GM12873 (cell line): Measurements from ENCODE around the gene TCF21.

ENCODE experiments used
- TF ChIP-seq, protein P1 (sequence below): IDR thresholded peaks from 2 replicates; pipeline ENCODE4 v1.5.1; 2012; ENCODE audit warnings: low read depth, mild to moderate bottlenecking, moderate library complexity, low read length, control low read depth; ENCODE audit not compliant: insufficient read depth; ENCODE audit errors: missing control alignments

TCF21 gene

DNA sequence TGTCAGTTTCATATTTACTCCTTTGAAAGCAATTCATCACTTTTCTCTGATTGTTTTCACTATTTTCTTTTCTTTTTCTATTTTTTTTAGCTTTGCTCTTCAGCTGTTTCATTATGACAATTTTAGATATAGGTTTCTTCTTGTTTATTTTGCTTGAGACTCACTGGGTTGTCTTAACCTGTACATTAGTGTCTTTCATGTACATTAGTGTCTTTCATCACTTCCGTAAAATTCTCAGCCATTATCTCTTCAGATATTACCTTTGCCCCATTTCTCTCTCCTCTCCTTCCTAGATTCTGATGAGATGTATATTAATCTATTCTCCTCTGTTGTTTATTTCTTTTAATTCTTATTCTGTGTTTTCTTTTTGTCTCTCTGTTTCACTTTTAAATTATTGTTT, 49.6 kb downstream of the TCF21 start:
- TF ChIP-seq, protein P1, sequence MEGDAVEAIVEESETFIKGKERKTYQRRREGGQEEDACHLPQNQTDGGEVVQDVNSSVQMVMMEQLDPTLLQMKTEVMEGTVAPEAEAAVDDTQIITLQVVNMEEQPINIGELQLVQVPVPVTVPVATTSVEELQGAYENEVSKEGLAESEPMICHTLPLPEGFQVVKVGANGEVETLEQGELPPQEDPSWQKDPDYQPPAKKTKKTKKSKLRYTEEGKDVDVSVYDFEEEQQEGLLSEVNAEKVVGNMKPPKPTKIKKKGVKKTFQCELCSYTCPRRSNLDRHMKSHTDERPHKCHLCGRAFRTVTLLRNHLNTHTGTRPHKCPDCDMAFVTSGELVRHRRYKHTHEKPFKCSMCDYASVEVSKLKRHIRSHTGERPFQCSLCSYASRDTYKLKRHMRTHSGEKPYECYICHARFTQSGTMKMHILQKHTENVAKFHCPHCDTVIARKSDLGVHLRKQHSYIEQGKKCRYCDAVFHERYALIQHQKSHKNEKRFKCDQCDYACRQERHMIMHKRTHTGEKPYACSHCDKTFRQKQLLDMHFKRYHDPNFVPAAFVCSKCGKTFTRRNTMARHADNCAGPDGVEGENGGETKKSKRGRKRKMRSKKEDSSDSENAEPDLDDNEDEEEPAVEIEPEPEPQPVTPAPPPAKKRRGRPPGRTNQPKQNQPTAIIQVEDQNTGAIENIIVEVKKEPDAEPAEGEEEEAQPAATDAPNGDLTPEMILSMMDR, result no peak

DNA sequence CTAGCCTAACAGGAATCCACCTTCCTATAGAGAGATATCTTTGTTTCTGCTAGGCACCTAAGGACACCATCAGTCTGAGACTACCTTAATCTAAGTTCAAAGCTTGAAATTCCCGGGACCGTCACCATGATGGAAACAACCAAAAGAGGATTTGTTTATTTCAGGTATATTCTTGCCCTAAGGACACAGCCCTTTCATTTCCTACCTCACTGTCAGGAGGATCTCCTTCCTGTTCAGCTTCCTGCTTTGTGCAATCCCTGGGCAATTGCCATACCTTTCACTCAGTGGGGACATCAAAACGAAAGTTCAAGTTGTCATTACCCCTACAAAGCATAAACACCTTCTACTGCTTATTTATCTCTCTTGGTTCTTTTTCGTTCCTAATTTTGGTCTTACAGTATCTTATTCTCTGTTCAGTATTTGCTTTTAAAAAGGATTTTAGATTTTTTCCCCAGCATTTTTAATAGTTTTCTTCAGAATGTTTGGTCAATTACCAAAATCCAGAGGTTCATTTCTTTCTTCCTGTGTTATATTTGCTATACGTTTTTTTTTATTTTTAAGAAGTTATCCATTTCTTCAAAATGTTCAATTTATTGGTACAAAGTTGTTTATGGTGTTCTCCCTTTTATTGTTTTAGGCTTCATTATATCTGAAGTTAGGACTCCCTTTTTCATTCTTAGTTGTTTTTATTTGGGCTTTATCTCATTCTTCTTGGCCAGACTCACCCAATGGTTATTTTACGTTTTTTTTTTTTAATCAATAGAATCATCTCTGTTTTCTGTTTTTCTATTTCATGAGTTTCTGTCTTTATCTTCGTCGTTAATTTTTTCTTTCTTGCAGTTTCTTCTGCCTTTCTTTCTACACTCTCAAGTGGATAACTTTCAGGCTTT, 51.1 kb downstream of the TCF21 start:
- TF ChIP-seq, protein P1, result no peak
